HepG2 (cell line): ENCODE data around the gene MSL2. TPM values are rescaled to one million over a fixed set of nuclear protein-coding genes. Genes with fewer than 3 reads are reported as not detected.

Experiments
- IKZF4 ChIP-seq: sonication (generic); formaldehyde crosslinking; IDR thresholded peaks from 2 replicates; pipeline ENCODE4 v1.5.1; 2020; ENCODE audit warnings: borderline replicate concordance, mild to moderate bottlenecking, low read depth, missing genetic modification reagents; ENCODE audit errors: not compliant biosample characterization
- KDM4B ChIP-seq: sonication (generic); formaldehyde crosslinking; IDR thresholded peaks from 2 replicates; pipeline ENCODE4 v1.4.0; 2020; ENCODE audit warnings: missing genetic modification reagents
- MIER2 ChIP-seq: IDR thresholded peaks from 2 replicates; pipeline ENCODE4 v1.6.1; 2016; ENCODE audit warnings: missing biosample characterization, missing genetic modification reagents
- ZNF10 ChIP-seq: sonication (generic); formaldehyde crosslinking; IDR thresholded peaks from 2 replicates; pipeline ENCODE4 v1.4.0; 2020; ENCODE audit warnings: mild to moderate bottlenecking, low read depth, missing genetic modification reagents, borderline replicate concordance
- ZNF180 ChIP-seq: sonication (generic); formaldehyde crosslinking; IDR thresholded peaks from 2 replicates; pipeline ENCODE4 v1.4.0; 2020; ENCODE audit warnings: low read depth, missing genetic modification reagents, borderline replicate concordance
- ZNF7 ChIP-seq: IDR thresholded peaks from 2 replicates; pipeline ENCODE4 v1.6.1; 2016; ENCODE audit warnings: missing biosample characterization, missing genetic modification reagents
- ZNF713 ChIP-seq: sonication (generic); formaldehyde crosslinking; IDR thresholded peaks from 2 replicates; pipeline ENCODE4 v1.4.0; 2020; ENCODE audit warnings: mild to moderate bottlenecking, missing genetic modification reagents
- ZSCAN21 ChIP-seq: sonication (generic); formaldehyde crosslinking; IDR thresholded peaks from 2 replicates; pipeline ENCODE4 v1.8.0; 2022; ENCODE audit warnings: mild to moderate bottlenecking, missing genetic modification reagents, moderate library complexity, borderline replicate concordance
- ZSCAN29 ChIP-seq: sonication (generic); formaldehyde crosslinking; conservative IDR thresholded peaks from 2 replicates; pipeline ENCODE4 v1.4.0; 2020; ENCODE audit warnings: mild to moderate bottlenecking, missing genetic modification reagents
- polyA plus RNA-seq, 8 experiments: library from polyadenylated mRNA; depleted of rRNA in 3 of 8; stranded (reverse) in 7 of 8; unstranded in 1 of 8; fragments of >200 nt; fragmentation: Illumina TruSeq in 4 of 8; extraction: Trizol in 4 of 8; gene quantifications; 2 replicates each; pipeline versions ENCODE4 v1.2.1 to v1.2.3, GENCODE V29; 2011 to 2016; ENCODE audit warnings: low read depth in 4 of 8, missing spikeins in 1 of 8, mixed read lengths in 1 of 8; ENCODE audit not compliant: insufficient read depth in 1 of 8
- total RNA-seq, 5 experiments: library from RNA; depleted of rRNA; stranded (reverse); fragments of >200 nt; fragmentation: Illumina TruSeq; extraction: Trizol; gene quantifications; 2 replicates each; pipeline ENCODE4 v1.2.3, GENCODE V29; 2016; ENCODE audit warnings: low read depth in 1 of 5
- TF ChIP-seq, protein P1 (sequence below): IDR thresholded peaks from 2 replicates; pipeline ENCODE4 v1.6.1; 2016; ENCODE audit warnings: missing compliant biosample characterization, missing genetic modification reagents, borderline replicate concordance
- TF ChIP-seq, protein P2 (sequence below), 2 experiments: sonication (generic) in 1 of 2; formaldehyde crosslinking in 1 of 2; IDR thresholded peaks; 2 replicates each; pipeline versions ENCODE4 v1.4.0 to v1.6.1; 2016 to 2020; ENCODE audit warnings: borderline replicate concordance in 1 of 2, low read depth in 1 of 2, mild to moderate bottlenecking in 1 of 2, missing genetic modification reagents in 1 of 2
- TF ChIP-seq, protein P3 (sequence below): sonication (generic); formaldehyde crosslinking; IDR thresholded peaks from 2 replicates; pipeline ENCODE4; 2020; ENCODE audit warnings: missing genetic modification reagents, mild to moderate bottlenecking, borderline replicate concordance
- TF ChIP-seq, protein P4 (sequence below): sonication (generic); formaldehyde crosslinking; IDR thresholded peaks from 2 replicates; pipeline ENCODE4 v1.9.0; 2021; ENCODE audit warnings: missing genetic modification reagents, mild to moderate bottlenecking, borderline replicate concordance
- TF ChIP-seq, protein P5 (sequence below): IDR thresholded peaks from 2 replicates; pipeline ENCODE4 v1.6.1; 2016; ENCODE audit warnings: mild to moderate bottlenecking, missing biosample characterization, missing genetic modification reagents

MSL2 gene
- total and polyA plus RNA-seq, 2 of the 13 experiments (the other 11 are each of a cell fraction or from before 2014, with no cell fraction given) = 6.9 to 11.7 TPM

DNA sequence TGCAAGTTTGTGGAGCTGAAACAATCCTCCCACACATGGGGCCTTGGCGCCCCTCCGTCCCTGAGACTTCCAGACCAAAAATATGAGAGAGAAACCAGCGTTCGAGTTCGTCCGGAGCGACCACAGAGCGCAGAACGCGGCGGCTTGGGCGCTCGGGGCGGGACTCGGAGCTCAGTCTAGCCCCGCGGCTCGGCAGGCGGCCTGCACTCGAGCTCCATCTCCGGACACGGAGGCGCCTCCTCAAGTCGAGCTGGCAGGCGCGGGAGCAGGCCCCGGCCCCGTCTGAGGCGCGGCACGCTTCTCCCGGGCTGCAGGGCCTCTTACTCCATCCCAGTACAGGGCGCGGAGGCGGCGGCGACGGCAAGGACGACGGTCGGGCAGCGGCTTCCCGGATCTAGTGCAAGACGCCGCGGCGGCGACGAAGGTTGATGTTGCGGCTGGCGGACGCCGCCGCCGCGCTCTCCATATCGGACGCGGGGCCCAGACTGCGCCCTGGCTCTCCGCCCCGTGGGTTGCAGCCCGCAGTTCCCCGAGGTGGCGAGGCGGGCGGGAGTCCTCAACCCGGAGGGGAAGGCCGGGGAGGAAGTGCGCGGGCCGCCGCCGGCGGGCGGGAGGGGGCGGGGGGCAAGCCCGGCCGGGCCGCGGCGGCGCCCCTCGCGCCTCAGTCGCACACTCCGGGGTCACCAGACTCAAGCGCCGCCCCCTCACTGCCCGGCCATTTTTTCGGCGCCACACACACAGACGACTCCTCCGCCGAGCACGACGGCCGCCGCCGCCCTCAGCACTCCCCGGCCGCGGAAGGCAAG is 674 bp downstream of the MSL2 start (continued):
- TF ChIP-seq, protein P1, sequence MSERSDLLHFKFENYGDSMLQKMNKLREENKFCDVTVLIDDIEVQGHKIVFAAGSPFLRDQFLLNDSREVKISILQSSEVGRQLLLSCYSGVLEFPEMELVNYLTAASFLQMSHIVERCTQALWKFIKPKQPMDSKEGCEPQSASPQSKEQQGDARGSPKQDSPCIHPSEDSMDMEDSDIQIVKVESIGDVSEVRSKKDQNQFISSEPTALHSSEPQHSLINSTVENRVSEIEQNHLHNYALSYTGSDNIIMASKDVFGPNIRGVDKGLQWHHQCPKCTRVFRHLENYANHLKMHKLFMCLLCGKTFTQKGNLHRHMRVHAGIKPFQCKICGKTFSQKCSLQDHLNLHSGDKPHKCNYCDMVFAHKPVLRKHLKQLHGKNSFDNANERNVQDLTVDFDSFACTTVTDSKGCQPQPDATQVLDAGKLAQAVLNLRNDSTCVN (CRISPR knock-in tag) = 0 out of 2 replicates have a peak, but pooled peaks have one; percentile 2
- no peak for TF ChIP-seq ZNF713 (CRISPR knock-in tag)
- TF ChIP-seq ZSCAN21 = 0 out of 2 replicates have a peak, but pooled peaks have one; percentile 34
- TF ChIP-seq MIER2 (CRISPR knock-in tag) = no peak
- TF ChIP-seq ZNF7 (CRISPR knock-in tag) = no peak
- TF ChIP-seq, protein P2, sequence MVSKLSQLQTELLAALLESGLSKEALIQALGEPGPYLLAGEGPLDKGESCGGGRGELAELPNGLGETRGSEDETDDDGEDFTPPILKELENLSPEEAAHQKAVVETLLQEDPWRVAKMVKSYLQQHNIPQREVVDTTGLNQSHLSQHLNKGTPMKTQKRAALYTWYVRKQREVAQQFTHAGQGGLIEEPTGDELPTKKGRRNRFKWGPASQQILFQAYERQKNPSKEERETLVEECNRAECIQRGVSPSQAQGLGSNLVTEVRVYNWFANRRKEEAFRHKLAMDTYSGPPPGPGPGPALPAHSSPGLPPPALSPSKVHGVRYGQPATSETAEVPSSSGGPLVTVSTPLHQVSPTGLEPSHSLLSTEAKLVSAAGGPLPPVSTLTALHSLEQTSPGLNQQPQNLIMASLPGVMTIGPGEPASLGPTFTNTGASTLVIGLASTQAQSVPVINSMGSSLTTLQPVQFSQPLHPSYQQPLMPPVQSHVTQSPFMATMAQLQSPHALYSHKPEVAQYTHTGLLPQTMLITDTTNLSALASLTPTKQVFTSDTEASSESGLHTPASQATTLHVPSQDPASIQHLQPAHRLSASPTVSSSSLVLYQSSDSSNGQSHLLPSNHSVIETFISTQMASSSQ (IDR thresholded peaks at IDR 0.05; ENCODE audit: low read depth) = no peak
- TF ChIP-seq, protein P2 (CRISPR knock-in tag; IDR thresholded peaks at IDR 0.05; ENCODE audit: borderline replicate concordance) = no peak
- TF ChIP-seq ZNF180 (CRISPR knock-in tag) = no peak
- no peak for TF ChIP-seq ZNF10 (CRISPR knock-in tag)
- TF ChIP-seq ZSCAN29 (CRISPR knock-in tag) = no peak
- TF ChIP-seq, protein P3, sequence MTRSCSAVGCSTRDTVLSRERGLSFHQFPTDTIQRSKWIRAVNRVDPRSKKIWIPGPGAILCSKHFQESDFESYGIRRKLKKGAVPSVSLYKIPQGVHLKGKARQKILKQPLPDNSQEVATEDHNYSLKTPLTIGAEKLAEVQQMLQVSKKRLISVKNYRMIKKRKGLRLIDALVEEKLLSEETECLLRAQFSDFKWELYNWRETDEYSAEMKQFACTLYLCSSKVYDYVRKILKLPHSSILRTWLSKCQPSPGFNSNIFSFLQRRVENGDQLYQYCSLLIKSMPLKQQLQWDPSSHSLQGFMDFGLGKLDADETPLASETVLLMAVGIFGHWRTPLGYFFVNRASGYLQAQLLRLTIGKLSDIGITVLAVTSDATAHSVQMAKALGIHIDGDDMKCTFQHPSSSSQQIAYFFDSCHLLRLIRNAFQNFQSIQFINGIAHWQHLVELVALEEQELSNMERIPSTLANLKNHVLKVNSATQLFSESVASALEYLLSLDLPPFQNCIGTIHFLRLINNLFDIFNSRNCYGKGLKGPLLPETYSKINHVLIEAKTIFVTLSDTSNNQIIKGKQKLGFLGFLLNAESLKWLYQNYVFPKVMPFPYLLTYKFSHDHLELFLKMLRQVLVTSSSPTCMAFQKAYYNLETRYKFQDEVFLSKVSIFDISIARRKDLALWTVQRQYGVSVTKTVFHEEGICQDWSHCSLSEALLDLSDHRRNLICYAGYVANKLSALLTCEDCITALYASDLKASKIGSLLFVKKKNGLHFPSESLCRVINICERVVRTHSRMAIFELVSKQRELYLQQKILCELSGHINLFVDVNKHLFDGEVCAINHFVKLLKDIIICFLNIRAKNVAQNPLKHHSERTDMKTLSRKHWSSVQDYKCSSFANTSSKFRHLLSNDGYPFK (CRISPR knock-in tag) = no peak
- 0 out of 2 replicates have a peak, but pooled peaks have one; percentile 5 for TF ChIP-seq KDM4B
- TF ChIP-seq, protein P4, sequence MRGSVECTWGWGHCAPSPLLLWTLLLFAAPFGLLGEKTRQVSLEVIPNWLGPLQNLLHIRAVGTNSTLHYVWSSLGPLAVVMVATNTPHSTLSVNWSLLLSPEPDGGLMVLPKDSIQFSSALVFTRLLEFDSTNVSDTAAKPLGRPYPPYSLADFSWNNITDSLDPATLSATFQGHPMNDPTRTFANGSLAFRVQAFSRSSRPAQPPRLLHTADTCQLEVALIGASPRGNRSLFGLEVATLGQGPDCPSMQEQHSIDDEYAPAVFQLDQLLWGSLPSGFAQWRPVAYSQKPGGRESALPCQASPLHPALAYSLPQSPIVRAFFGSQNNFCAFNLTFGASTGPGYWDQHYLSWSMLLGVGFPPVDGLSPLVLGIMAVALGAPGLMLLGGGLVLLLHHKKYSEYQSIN (CRISPR knock-in tag) = no peak
- TF ChIP-seq IKZF4 (CRISPR knock-in tag) = peak; percentile 3
- TF ChIP-seq, protein P5, sequence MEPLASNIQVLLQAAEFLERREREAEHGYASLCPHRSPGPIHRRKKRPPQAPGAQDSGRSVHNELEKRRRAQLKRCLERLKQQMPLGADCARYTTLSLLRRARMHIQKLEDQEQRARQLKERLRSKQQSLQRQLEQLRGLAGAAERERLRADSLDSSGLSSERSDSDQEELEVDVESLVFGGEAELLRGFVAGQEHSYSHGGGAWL = no peak
